Forelimb muscle (tissue), 1 donor: ENCODE data around the gene SH2D4B. TPM values are rescaled to one million over a fixed set of nuclear protein-coding genes. Genes with fewer than 3 reads are reported as not detected.
A peak's percentile ranks its signal among the peaks of the same experiment; 100 is the strongest.

Experiments used
- DNase-seq: peaks from one replicate; pipeline ENCODE4 v3.0.0-alpha.2; 2013; ENCODE audit warnings: low read depth
- polyA plus RNA-seq: library from polyadenylated mRNA; unstranded; fragments of 120-200 nt; gene quantifications from one replicate; pipeline ENCODE4 v1.2.1, GENCODE V29; 2013; ENCODE audit not compliant: insufficient read length

Gene SH2D4B
- polyA plus RNA-seq: not detected

DNA sequence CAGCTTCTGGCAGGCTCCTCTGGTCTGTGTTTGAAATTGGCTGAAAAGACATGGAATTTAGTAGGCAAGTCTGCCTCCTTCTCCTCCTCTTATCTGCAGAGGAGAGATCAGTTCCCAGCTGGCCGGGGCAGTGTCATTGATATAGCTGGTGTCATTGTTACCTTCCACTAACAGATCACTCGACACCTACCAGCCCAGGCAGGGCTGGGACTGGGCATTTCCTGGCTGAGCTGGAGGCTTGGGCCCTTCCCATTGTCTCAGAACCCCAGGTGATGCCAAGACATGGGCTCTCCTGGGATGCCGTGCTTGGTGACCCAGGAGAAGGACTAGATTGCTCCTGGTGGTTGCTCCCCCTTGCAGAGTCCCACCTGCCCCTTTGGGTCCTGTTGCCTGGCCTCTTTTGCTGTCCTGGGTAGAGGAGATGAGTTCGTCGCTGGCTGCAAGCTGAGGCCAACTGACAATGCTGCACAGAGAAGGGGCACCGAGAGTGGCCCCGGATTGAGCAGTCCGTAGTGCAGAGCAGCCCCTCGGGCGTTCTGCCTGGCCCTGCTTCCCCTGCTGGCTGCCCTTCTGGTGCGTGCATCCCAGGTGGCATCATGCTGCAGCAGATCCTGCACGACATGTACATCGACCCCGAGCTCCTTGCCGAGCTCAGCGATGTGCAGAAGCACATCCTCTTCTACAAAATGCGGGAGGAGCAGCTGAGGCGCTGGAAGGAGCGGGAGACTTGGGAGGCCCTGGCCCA is at the start of gene SH2D4B:
TSS of gene SH2D4B (plus strand) at position 167 of the 745 bp plus-strand sequence. CDS start at position 597, 430 bp downstream.
- no peak for DNase-seq

DNA sequence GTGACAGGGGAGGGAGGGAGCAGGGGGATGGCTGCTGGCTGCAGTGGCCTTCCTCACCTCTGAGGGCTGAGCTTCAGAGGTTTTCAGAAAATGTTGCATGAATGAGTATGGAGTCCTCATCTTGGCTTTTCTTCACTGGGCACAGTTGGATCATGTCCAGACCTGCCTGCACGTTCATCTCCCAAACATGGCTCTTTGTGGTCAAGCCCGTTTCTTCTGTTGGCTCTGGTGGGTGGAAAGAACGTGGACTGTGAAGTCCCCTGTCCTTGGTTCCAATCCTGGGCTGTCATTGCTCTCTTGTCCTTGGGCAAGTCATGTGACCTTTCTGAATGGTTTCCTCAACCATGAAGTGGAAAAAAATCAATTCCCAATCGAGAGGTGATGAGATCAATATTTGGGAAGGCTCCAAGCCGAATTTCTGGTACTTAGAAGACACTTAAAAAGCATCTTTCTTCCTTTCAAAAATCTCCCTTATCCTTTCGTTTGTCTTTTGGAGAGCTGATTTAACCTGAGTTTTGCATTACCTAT is 49.1 kb upstream of the SH2D4B start:
- no peak for DNase-seq

DNA sequence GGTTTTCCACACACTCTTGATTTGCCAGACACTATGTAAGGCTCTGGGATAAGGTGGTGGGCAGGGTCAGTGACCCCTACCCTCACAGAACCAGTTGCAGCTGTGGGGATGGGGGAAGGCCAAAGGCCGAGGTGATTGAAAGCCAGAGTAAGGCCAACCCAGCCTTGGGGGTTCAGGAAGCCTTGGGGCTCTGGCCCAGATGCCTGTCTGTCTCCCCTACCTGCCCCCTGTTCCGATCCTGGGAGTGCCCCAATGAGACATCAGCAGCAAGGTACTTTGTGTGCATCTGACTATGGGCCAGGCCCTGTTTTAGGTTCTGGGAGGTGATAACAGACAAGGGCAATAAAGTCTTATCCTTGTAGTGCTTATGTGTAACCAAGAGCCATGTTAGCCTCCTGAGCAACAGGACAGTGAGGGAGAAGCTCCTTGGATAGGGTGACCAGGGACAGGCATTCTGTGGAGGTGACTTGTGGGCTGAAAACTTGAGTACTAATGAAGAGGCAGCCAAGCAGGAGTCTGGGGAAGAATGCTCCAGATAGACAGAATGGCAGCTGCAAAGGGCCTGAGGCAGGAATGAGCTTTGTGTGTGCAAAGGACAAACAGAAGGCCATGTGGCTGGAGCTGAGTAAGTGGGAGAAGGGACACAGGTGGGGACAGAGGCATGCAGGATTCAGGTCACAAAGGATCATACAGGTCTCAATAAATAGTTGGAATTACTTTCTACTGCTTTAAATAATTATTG is 48.2 kb upstream of the SH2D4B start:
- no peak for DNase-seq

DNA sequence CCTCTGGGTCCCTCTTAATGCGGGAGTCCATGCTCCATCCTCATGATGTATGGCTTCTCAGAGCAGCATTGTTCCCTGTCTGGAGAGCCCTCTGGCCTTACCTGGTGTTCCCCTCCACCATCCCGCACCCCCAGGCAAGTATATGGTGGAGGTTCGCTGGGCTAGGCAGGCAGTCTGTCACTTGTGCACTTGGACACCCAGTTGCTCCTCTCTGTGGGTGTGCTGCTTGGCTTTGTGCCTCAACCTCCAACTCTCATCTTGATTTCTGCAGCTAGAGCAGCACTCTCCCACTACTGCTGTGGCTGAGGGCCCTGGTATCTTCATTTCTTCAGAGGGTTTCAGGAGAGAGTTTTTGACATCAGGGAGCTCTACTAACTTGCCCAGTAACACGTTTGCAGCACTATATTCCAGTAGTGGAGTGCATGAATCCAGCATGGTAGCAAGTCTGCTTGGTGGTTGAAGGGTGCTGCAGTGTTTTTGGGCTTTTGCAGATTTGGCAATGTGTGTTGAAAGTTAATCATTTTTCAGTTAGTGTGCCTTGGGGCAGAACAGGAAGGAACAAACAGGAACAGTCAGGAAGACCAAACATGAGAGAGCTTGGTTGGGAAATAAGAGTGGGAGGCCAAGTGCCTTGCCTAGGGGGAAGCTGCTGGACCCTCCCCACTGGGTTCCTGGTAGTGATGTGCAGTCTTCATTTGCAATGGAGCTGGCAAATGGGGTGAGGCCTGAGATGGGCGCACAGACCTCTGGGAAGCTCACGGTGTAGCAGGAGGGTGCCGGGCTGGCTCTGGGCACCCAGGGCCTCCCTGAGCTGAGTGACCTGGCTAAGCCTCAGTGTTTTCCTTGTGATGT is 46.2 kb upstream of the SH2D4B start:
- no peak for DNase-seq

DNA sequence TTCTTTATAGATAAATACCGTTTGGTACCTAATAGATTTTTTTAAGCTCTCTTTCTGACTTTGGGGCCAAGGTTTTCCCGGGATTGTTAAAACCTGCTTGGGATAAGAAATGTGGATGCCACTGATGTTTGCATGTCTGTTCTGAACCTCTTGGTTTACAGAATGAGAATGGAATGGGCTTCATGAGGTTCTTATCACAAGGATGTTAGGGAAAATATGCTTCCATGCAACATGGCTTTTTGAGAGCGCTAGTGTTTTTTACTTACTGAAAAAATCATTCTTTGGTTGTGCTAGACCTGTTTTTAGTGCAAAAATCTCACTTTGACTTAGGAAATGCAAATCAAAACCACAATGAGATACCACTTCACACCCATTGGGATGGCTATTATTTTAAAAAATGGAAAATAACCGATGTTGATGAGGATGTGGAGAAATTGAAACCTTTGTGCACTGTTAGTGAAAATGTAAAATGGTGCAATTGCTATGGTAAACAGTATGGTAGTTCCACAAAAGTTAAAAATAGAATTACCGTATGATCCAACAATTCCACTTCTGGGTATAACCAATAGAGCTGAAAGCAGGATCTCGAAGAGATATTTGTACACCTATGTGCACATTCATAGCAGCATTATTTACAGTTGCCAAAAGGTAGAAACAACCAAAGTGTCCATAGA is 44.7 kb upstream of the SH2D4B start:
- no peak for DNase-seq

DNA sequence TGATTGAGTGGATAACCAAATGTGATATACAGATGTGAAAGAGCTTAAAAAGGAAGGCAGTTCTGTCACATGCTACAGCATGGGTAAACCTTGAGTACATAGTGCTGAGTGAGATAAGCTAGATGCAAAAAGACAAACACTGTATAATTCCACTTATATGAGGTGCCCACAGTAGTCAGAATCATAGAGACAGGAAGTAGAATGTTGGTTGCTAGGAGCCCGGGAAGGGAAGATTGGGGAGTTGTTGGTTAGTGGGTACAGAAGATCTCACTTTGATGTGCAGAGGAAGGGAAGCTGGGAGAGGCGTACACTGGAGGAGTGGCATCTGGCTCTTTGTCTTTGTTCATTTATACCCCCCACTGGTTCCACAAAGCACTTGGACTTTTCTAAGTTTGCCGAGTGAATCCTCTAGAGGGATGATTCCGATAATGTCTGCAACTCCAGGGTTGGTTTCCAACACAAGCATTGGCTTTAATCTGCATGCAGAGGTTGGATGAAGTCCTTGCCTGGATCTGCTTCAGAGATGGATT is 44.1 kb upstream of the SH2D4B start:
- no peak for DNase-seq

DNA sequence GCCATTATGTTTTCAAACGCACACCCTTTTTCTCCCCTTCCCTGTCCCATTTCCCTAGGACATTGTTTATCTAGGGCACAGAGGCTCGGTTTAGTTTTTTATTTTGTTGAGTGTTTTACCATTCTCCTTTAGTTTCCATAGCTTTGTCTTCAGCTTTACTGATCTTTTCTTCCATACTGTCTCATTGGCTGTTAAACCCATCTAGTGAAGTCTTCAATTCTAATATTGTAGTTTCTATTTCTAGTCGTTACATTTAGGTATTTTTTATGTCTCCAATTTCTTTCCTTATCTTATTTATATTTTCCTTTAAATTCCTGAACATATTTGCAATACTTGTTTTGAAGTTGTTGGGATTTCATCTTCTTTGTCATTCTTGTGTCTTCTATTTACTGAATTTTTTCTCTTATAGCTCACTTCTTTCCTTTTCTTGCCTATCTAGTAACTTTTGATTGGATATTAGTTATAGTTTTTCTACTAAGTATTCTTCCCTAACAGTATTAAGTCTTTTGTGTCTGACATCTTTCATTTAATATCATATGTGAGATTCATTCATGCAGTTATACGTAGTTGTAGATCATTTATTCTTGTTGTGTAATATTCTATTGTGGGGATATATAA is 41.0 kb upstream of the SH2D4B start:
- DNase-seq: no peak

DNA sequence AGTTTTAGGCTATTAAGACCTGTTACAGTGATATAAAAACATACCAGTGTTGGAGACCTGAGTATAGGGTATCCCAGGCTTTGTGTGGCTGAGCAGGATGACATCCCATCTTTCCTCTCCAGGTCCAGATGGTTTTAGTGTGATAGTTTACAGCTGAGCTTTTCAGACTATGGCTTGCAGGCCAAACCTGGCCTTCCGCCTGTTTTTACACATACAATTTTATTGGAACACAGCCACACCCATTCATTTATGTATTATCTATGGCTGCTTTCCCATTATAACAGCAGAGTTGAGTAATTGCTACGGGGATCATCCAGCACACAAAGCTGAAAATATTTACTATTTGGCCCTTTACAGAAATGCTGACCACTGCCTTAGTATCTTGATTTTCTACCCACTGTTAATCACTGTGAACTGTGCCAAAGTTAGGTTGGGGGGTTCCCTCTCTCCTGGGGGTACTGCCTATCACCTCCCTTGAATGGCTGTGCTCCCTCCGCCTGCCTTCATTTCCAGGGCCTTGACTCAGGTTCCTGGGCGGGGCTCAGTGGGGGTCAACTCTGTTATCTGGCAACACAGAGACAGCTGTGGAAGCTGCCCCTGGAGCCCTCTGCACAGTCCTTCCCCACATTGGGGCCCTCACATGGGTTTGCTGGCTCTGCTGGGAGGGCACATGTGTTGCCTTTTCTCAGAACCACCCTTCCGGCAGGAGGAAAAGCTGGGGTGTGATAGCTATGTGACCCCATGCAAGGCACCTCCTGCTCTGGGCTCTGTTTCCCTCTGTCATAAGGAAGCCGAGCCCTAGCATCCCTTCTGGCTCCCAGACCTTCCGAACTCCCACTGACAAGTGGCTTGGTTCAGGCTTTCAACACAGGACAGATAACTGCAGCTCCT is 40.3 kb upstream of the SH2D4B start:
- peak; percentile 65 for DNase-seq

DNA sequence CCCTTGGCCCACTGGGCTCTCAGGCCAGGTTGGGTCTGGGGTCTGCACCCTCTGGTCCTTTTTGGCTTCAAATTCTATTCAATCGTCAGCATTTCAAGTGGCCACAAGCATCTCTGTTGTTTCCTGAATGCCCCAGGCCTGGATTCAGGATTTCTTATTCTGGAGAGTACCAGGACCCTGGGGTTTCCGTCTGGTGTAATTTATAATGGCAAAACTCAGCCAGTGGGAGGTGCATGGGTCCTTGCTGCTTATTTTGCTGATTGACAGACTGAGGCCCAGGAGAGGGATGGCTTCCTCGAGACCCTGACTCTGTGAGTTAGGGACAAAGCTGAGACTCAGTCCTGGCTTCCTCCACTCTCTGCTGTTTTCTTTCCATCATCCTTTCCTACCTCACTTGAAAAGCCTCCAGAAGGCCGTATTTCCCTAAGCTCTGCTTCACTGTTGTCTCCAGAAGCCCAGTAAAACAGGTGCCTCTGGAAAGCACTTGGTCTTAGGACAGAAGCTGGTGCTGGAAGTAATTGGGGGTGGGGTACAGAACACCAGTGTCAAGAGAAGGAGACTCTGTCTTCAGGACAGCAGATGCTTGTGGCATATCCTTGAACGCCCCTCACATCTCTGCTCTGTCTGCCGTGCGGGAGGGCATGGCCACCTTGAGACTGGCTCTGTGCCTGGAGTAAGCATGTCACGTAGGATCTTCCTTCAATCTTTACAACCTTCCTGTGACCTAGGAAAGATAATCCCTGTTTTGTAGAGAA is 39.4 kb upstream of the SH2D4B start:
- DNase-seq: no peak

DNA sequence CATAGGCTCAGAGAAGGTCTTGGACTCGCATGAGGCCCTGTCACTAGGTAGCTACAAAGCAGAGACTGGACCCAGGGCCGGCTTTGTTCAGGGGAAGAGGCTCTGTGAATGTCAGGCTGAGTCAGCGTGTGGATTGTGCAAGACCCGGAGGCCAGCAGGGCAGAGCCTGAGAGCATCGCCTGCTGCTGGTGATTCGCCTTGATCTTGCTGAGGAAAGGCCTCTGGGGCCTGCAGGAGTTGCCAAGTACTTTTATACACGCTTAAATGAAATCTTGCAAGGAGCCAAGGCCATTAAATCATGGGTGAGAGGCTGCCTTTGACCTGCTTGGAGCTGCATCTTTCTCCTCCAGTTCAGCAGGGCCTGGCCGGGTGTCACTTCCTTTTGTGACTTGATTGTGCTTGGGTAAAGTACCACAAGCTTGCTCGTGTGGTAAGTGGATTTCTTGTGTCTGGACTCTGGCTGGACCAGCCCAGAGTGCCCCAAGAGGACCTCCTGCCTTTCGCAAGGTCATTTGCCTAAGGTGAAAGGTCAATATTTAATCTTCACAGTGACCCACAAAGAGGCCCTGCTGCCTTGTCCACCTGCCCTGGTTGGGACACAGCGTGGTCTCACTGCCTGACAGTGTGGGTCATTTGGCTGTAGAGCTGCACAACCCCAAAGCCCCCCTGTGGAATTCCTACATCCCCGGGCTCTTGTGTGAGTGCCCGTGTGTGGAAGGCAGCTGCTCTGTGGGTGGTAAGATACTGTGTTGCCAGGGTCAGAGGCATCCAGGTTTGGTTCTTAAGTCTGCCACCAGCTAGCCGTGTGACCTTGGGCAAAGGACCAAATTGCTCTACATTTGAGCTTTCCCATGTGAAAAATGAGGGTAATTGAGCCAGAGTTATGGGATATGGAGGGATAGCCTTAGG is 38.6 kb upstream of the SH2D4B start:
- no peak for DNase-seq

DNA sequence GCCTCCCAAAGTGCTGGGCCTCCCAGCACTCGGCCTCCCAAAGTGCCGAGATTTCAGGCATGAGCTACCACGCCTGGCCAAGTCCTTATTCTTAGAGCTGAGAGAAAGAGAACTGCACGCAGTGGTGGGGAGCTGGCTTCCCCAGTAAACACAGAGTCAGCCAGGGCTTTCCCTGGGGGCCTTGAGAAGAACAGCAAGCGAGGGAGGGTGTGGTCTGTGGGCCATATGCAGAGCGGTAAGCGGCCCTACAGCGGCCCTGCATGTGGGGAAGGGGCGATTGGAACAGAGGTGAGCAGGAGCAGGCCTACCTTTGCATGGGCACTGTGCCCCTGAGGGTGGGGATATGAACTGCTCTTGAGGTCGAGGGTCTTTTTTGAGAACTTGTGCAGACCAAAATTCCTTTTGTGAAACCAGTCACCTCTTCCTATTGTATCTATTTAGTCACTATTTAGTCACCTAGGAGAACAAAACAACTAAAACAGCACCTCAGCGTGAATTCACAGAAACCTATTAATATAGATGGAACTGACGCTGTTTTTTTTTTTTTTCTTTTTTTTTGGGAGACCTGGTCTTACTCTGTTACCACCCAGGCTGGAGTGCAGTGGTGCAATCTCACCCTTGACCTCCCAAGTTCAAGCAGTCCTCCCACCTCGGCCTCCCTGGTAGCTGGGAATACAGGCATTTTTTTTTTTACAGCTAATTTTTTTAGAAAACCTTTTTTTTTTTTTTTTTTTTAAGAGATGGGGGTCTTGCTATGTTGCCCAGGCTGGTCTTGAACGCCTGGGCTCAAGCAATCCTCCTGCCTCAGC is 36.9 kb upstream of the SH2D4B start:
- no peak for DNase-seq

DNA sequence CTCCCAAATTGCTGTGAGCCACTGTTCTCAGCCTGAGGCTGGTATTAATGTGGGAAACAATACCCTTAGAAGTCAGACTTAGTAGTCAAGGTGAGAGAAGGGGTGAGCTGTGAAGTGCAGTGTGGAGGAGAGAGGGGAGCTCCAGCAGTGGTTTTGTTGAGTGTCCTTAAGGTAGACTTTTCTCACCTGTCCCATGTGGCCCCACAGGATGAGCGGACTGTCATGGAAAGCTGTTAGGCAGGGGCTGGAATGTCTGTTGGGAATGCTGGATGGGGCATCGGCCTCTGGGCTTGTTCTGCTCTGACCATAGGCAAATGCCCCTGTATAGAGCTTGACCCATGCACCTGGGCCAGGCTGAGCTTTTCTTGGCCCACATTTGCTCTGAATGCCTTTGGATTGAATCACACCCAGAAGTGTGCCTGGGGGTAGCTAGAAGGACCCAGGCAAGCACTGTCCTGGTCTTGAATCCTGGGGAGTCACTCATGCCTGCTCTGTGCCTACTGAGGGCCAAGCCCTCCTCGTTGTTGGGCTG is 36.3 kb upstream of the SH2D4B start:
- no peak for DNase-seq

DNA sequence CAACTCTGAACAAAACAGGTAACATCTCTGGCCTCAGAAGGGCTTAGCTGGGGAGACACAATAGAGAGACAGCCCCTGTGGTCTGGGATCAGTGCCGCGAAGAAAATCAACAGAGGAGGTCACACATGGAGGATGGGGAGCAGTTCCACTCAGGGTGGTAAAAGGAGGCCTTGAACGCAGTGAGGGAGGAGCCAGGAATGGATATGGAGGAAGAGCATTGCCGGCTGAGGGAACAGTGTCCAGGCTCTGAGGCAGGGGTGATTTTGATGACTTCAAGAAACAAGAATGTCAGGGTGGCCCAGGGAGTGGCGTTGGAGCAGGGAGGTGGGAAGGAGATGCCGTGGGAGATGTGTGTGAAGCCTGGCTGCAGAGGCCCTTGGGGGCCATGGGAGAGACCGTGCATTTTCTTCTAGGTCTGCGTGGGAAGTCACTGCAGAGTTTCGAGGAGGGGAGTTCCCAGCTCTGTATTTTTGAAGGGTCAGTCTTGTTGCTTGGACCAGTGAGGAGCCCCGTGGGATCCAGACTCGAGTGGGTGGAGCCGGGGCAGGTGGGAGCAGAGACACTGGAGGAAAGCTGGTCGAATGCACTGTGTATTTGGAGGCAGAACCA is 35.7 kb upstream of the SH2D4B start:
- no peak for DNase-seq

DNA sequence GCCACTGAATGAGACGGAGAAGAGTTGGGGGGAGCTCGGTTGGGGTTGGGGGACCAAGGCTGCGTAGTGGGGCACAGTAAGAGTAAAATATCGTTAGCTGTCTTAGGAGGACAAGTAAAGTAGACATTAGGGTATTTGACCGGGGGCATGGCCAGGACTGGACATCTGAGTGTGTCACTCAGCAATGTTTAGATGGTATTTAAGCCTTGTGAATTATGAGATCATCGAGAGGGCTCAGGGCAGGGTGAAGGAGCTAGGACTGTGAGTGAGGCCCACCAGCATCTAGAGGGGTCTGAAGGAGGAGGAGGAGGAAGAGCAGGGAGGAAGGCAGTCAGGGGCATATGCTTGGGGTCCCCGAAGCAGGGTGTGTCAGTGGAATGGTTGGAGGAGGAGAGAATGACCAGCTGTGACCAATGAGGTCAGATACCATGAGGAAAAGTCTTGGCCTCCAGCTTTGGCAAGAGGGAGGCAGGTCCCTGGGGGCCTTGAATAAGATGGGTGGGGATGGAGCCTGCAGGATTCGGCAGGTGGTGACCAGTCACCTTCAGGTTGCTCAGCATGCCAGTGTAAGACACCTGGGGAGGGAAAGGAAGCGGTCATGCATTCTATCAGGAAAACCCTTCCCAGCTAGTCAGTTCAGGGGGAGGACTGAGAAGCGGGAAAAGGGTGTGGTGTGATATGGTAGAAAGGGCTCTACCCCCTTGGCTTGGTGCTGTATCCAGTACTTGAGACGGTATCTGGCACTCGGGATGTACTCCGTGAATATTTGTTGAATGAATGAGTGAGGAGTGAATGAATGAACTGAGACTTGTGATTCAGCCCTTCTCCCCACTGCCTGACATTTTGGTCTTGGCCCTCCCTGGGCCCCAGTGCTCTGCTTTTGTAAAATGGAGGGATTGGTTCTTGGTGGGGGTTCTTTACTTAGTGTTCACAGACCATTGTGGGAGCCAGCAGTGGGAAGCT is 34.8 kb upstream of the SH2D4B start:
- DNase-seq: no peak

DNA sequence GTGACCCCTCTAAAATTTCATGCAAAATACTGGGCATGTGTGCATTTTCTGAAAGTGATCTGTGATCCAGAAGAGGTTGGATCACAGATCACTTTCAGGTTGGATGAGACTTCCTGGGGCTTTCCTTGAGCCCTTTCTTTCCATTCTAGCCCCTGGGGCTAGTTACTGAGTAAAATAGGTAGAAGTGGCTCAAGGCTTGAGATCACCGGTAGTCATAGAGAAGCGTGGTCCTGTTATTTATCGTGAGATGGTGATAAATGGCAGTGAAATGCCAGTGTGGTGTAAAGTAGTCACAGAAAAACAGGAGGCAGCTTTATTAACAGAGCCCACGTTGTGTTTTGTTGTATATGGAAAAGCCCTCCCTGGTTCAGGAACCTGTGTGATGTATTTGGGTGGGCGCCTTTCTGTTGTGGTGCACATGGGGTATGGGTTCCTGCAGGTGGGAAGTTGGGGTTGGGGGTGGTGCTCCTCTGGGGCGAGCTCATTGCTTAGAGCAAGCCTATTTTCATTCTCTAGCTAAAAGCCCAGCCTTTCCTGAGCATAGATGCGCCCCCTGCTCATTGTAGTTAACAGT is 34.0 kb upstream of the SH2D4B start:
- no peak for DNase-seq
